Kidney (tissue), 14 donors: Measurements from ENCODE around the gene TAGAP. TPM values are rescaled to one million over a fixed set of nuclear protein-coding genes. Genes with fewer than 3 reads are reported as not detected.

Experiments
- DNase-seq, 5 donors: peaks; one replicate each; pipeline ENCODE4 v3.0.0-alpha.2; 2013 to 2020
- FAIRE-seq: peaks from 2 replicates; lab custom pipeline; 2012; peaks lifted over from hg19 to GRCh38; lab: Jason Lieb, UNC
- H3K27ac ChIP-seq, 2 donors: one replicate each; pipeline ENCODE4 v1.7.0; 2013; ENCODE audit warnings: low read depth in 2 of 2, low read length in 2 of 2, inconsistent platforms in 1 of 2
- H3K27me3 ChIP-seq: one replicate; pipeline ENCODE4 v1.7.1; 2013; ENCODE audit warnings: low read length, inconsistent platforms; ENCODE audit not compliant: control insufficient read depth, insufficient read depth
- H3K36me3 ChIP-seq, 3 donors: one replicate each; pipeline versions ENCODE4 v1.7.0 to v1.7.1; 2013; ENCODE audit warnings: low read length in 3 of 3, control low read depth in 1 of 3, inconsistent platforms in 1 of 3; ENCODE audit not compliant: insufficient read depth in 3 of 3, control insufficient read depth in 2 of 3
- H3K4me1 ChIP-seq, 3 donors: one replicate each; pipeline versions ENCODE4 v1.7.0 to v1.7.1; 2013; ENCODE audit warnings: low read length in 3 of 3, inconsistent platforms in 1 of 3, low read depth in 1 of 3; ENCODE audit not compliant: control insufficient read depth in 2 of 3, insufficient read depth in 2 of 3
- H3K4me3 ChIP-seq, 3 donors: one replicate each; pipeline versions ENCODE4 v1.7.0 to v1.8.1; 2013; ENCODE audit warnings: low read length in 3 of 3, control low read depth in 1 of 3, inconsistent platforms in 1 of 3
- H3K9ac ChIP-seq, 3 donors: one replicate each; pipeline versions ENCODE4 v1.7.0 to v1.7.1; 2013; ENCODE audit warnings: low read length in 3 of 3, control low read depth in 1 of 3, inconsistent platforms in 1 of 3
- H3K9me3 ChIP-seq, 3 donors: one replicate each; pipeline versions ENCODE4 v1.7.0 to v1.7.1; 2013; ENCODE audit warnings: low read length in 3 of 3, control low read depth in 1 of 3, inconsistent platforms in 1 of 3; ENCODE audit not compliant: control insufficient read depth in 2 of 3, insufficient read depth in 1 of 3
- intact Hi-C: fragments of 100-400 bp; cut with DNase I; formaldehyde crosslinking; loops from one replicate; pipeline ENCODE4 v1.11.1; 2022
- polyA plus RNA-seq: library from polyadenylated mRNA; stranded (reverse); fragments of 350-450 nt; fragmentation: Illumina TruSeq; extraction: RNeasy Lipid Tissue Mini Kit (QIAGEN cat#74804); gene quantifications from one replicate; pipeline ENCODE4 v1.2.3, GENCODE V29; 2014; ENCODE audit warnings: low read depth, low replicate concordance; ENCODE audit not compliant: insufficient read depth
- total RNA-seq: library from RNA; stranded (reverse); fragmentation: NEBNext Ultra II Directional; extraction: Animal tissue kit (Norgen Biotek cat#: 25700); gene quantifications from one replicate; pipeline ENCODE4 v1.2.1, GENCODE V29; 2021
- TF ChIP-seq, protein P1 (sequence below): IDR thresholded peaks from 3 replicates; pipeline ENCODE4 v1.5.1; 2012; ENCODE audit warnings: mild to moderate bottlenecking, moderate library complexity, borderline replicate concordance; ENCODE audit not compliant: insufficient read depth; ENCODE audit errors: extremely low read depth
- donor health status: control.
- donor health status: control.
- donor health status: control.
- donor health status: control.
- donor health status: control.
- donor health status: DM: yes; HTN: yes; CAD: no.
- donor health status: Normal renal cell carcinoma (clear cell type).

TAGAP gene
- total and polyA plus RNA-seq, 2 donors from 2014 or later, result 0.45 to 8.8 TPM

DNA sequence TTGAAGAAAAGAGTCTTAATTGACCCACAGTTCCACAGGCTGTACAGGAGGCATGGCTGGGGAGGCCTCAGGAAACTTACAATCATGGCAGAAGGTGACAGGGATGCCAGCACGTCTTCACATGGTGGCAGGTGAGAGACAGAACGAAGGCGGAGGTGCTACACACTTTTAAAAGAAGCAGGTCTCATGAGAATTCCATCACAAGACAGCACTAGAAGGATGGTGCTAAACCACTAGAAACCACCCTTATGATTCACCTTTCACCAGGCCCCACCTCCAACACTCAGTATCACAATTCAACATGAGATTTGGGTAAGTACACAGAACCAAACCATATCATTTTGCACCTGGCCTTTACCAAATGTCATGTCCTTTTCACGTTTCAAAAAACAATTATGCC is 20.9 kb downstream of the TAGAP start:
- Histone ChIP-seq H3K9ac (no peak overlapping the region), H3K4me1 (no peaks in the 10 kb centered on the region), H3K9me3 (peaks cover 0 to 10% (median 0%) of the 10 kb centered on the region in 3 donors), H3K27ac (no peak overlapping the region), H3K4me3 (no peak overlapping the region), H3K36me3 (no peaks in the 10 kb centered on the region), H3K27me3 (no peaks in the 10 kb centered on the region)
- DNase-seq (no peak), FAIRE-seq (no peak)
- TF ChIP-seq, protein P1, sequence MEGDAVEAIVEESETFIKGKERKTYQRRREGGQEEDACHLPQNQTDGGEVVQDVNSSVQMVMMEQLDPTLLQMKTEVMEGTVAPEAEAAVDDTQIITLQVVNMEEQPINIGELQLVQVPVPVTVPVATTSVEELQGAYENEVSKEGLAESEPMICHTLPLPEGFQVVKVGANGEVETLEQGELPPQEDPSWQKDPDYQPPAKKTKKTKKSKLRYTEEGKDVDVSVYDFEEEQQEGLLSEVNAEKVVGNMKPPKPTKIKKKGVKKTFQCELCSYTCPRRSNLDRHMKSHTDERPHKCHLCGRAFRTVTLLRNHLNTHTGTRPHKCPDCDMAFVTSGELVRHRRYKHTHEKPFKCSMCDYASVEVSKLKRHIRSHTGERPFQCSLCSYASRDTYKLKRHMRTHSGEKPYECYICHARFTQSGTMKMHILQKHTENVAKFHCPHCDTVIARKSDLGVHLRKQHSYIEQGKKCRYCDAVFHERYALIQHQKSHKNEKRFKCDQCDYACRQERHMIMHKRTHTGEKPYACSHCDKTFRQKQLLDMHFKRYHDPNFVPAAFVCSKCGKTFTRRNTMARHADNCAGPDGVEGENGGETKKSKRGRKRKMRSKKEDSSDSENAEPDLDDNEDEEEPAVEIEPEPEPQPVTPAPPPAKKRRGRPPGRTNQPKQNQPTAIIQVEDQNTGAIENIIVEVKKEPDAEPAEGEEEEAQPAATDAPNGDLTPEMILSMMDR, result no peak
- intact Hi-C loops, result no loop called here

DNA sequence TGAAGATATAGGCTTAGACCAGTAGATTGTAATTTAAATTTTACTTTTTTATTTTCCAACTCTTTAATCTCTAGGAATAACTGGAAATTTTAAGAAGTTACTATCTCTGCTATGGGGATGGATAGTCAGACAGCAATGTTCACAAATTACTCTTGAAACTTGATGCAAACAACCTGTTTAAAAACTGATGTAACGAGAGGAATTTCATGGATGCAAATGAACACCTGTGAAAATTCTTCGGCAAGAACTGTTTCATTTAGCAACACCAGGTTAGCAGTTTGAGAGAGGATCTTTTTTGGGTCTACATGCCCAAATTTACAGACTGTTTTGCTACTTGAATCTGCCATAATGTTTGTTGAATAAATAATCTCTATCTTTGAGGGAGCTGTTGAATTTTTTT is 24.8 kb downstream of the TAGAP start:
- Histone ChIP-seq H3K36me3 (no peaks in the 10 kb centered on the region), H3K4me1 (no peaks in the 10 kb centered on the region), H3K9me3 (peaks cover 0 to 12% (median 0%) of the 10 kb centered on the region in 3 donors), H3K9ac (no peak overlapping the region), H3K27ac (no peak overlapping the region), H3K4me3 (no peak overlapping the region), H3K27me3 (no peaks in the 10 kb centered on the region)
- intact Hi-C loops, result no loop called here
- FAIRE-seq (no peak), DNase-seq (no peak)
- TF ChIP-seq, protein P1, result no peak

DNA sequence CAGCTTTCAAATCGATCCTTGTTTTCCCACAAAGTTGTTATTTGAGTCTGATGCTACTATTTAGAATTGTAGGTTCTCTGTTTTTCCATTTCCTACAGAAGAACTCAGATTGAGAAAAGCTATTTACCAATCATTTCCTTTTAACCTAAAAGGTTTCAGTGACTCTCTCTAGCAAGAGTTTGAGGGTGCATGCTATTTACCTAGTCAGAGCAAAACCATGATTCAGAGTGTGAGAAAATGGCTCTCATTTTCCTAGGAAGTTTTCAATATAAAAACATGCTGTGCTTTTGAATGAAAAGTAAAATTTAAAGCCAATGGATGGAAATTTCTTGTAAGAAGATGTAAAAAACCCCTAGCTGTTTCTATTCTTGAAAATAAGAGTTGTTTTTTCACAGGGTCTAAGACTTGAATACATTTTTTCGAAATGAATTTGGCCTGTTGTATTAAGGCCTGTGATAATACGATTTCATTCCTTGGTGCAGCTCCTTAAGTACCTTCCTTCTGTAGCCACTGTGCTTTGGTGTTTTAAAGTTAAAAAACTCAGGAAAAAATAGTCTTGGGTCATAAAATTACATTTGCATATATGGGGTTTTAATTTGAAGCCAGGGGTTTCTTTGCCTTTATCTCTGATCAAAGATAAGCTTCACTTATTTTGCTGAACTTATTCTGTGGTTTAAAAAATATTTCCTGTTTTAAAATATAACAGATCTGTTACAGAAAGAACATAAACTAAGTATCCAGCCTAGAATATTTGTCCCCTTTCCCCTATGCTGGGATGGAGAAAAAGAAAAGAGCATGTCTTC is 26.8 kb downstream of the TAGAP start:
- no peak overlapping the region for H3K9ac ChIP-seq
- TF ChIP-seq, protein P1, result no peak
- FAIRE-seq, result no peak
- no peaks in the 10 kb centered on the region for H3K4me1 ChIP-seq
- no peak overlapping the region for H3K27ac ChIP-seq
- no peak overlapping the region for H3K4me3 ChIP-seq
- no peak for DNase-seq
- peaks cover 0 to 6% (median 0%) of the 10 kb centered on the region in 3 donors for H3K9me3 ChIP-seq
- intact Hi-C loops, result no loop called here
- no peaks in the 10 kb centered on the region for H3K36me3 ChIP-seq
- H3K27me3 ChIP-seq, result no peaks in the 10 kb centered on the region
